Measurements from ENCODE around the gene BBC3.

BBC3 gene

DNA sequence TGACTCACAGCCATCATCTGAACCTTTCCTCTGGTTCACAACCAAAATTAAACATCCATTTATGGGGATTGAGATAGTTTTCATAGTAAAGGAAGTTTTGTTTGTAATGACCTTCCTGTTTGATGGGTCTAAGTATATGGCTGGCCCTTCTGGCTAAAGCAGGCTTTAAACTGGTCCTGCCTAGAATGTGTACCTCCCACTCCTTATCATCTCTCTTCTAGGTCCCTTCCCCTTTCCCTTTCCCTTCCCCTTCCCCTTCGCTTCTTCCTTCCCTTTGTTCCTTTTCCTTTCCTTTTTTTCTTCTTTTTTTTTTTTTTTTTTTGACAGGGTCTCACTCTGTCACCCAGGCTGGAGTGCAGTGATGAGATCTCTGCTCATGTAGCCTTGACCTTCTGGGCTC, 35.6 kb downstream of the BBC3 start:
- peaks cover 32% of the 10 kb centered on the region for H3K4me1 Mint-ChIP-seq
- no peak overlapping the region for H3K4me3 Mint-ChIP-seq
- H3K9me3 Mint-ChIP-seq: no peaks in the 10 kb centered on the region
- H3K27ac Mint-ChIP-seq: peak overlapping the region; percentile 65
- H3K36me3 Mint-ChIP-seq: peaks cover 5% of the 10 kb centered on the region
- no peaks in the 10 kb centered on the region for H3K27me3 Mint-ChIP-seq

GRCh38 chr19:47190167-47190727, 40.8 kb downstream of the BBC3 start:
- peaks cover 70% of the 10 kb centered on the region for H3K4me1 Mint-ChIP-seq
- no peaks in the 10 kb centered on the region for H3K9me3 Mint-ChIP-seq
- H3K27ac Mint-ChIP-seq: peak overlapping the region; percentile 96
- H3K27me3 Mint-ChIP-seq: no peaks in the 10 kb centered on the region
- peak overlapping the region; percentile 75 for H3K4me3 Mint-ChIP-seq
- peaks cover 12% of the 10 kb centered on the region for H3K36me3 Mint-ChIP-seq

- H3K9me3 Mint-ChIP-seq: no peaks in the 10 kb centered on the region
- peaks cover 12% of the 10 kb centered on the region for H3K36me3 Mint-ChIP-seq
- peak overlapping the region; percentile 27 for H3K4me3 Mint-ChIP-seq
- no peaks in the 10 kb centered on the region for H3K27me3 Mint-ChIP-seq
- H3K27ac Mint-ChIP-seq: peak overlapping the region; percentile 96
- H3K4me1 Mint-ChIP-seq: peaks cover 75% of the 10 kb centered on the region
Observed at GRCh38 chr19:47188507-47189033, 42.4 kb downstream of the BBC3 start.

DNA sequence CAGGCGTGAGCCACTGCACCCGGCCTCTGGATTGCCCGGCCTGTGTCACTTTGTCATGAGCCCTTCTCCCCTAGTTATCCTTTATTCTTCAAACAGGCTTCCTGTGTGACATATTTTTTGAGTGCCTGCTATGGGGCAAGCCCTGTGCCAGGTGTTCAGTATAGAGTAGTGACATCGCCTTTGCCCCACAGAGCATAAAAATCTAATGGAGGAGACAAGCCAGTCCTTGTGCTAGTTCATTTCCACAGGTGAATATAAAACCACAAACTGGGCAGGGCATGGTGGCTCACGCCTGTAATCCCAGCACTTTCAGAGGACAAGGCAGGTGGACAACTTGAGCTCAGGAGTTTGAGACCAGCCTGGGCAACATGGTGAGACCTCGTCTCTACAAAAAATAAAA, 43.2 kb downstream of the BBC3 start:
- peaks cover 12% of the 10 kb centered on the region for H3K36me3 Mint-ChIP-seq
- peaks cover 79% of the 10 kb centered on the region for H3K4me1 Mint-ChIP-seq
- H3K27ac Mint-ChIP-seq: peak overlapping the region; percentile 96

GRCh38 chr19:47187335-47187655, 43.7 kb downstream of the BBC3 start:
- peaks cover 13% of the 10 kb centered on the region for H3K36me3 Mint-ChIP-seq
- H3K27me3 Mint-ChIP-seq: no peaks in the 10 kb centered on the region
- peak overlapping the region; percentile 96 for H3K27ac Mint-ChIP-seq
- no peaks in the 10 kb centered on the region for H3K9me3 Mint-ChIP-seq
- peaks cover 83% of the 10 kb centered on the region for H3K4me1 Mint-ChIP-seq
- peak overlapping the region; percentile 62 for H3K4me3 Mint-ChIP-seq

More for the DNA sequence above, 43.2 kb downstream of the BBC3 start:
- H3K4me3 Mint-ChIP-seq: peak overlapping the region; percentile 27
- no peaks in the 10 kb centered on the region for H3K9me3 Mint-ChIP-seq
- no peaks in the 10 kb centered on the region for H3K27me3 Mint-ChIP-seq

- H3K36me3 Mint-ChIP-seq: peaks cover 17% of the 10 kb centered on the region
- no peaks in the 10 kb centered on the region for H3K9me3 Mint-ChIP-seq
- H3K4me1 Mint-ChIP-seq: peaks cover 88% of the 10 kb centered on the region
- H3K4me3 Mint-ChIP-seq: peak overlapping the region; percentile 62
- H3K27ac Mint-ChIP-seq: peak overlapping the region; percentile 96
- H3K27me3 Mint-ChIP-seq: no peaks in the 10 kb centered on the region
Observed at GRCh38 chr19:47186446-47187334, 44.3 kb downstream of the BBC3 start.

DNA sequence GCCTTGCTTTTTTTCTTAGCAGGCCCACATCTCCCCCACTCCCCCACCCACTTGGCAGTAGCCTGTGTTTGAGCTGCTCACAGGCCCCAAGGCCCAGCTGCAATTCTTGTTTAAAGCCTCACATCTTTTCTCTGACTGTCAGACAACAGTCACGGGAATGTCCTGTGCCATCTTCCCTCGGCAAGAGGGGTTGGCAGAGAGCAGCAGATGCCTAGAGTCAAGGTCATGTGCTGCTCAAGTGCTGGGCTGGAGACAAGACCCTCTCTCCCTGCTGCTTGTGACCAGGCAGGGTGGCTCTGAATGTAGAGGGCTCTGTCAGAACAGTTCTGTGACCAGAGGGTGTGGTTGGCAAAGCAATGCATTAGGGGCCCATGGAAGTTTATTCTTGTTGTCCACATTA, 47.4 kb downstream of the BBC3 start:
- H3K4me3 Mint-ChIP-seq: peak overlapping the region; percentile 23
- H3K4me1 Mint-ChIP-seq: peaks cover 77% of the 10 kb centered on the region
- H3K9me3 Mint-ChIP-seq: no peaks in the 10 kb centered on the region
- H3K36me3 Mint-ChIP-seq: peaks cover 22% of the 10 kb centered on the region
- H3K27ac Mint-ChIP-seq: peak overlapping the region; percentile 82
- no peaks in the 10 kb centered on the region for H3K27me3 Mint-ChIP-seq

DNA sequence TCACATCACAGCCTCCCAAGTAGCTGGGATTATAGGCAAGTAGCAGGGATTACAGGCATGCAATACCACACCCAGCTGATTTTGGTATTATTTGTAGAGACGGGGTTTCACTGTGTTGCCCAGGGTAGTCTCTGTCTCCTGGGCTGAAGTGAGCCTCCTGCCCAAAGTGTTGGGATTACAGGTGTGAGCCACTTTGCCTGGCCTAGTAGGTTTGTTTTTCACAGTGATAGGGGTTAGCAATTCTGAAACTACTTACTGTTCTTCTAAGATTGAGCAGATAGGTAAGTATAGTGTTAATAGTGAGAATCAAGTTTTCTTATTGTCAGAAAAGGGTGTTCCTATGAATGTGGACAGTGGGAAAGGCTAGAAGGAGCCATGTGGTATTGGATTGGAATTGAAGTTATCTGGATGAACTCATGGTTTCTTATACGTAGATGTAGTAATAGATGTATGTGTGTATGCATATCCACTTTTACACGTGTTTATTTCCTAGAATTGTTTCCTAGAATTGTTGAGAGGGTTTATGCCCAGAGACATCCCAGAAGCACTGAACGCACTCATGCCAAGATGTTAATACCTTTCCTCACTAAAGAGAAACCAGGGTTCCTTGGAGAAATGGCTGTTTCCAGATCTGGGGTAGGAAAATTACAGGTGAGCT, 51.2 kb downstream of the BBC3 start:
- Mint-ChIP-seq H3K27me3 (no peaks in the 10 kb centered on the region), H3K9me3 (no peaks in the 10 kb centered on the region), H3K4me1 (peaks cover 87% of the 10 kb centered on the region), H3K4me3 (peak overlapping the region; percentile 31), H3K36me3 (peaks cover 30% of the 10 kb centered on the region), H3K27ac (peak overlapping the region; percentile 77)

GRCh38 chr19:47176627-47177090, 54.3 kb downstream of the BBC3 start:
- no peaks in the 10 kb centered on the region for H3K27me3 Mint-ChIP-seq
- peak overlapping the region; percentile 84 for H3K4me3 Mint-ChIP-seq
- H3K27ac Mint-ChIP-seq: peak overlapping the region; percentile 98
- peaks cover 77% of the 10 kb centered on the region for H3K4me1 Mint-ChIP-seq
- H3K36me3 Mint-ChIP-seq: peaks cover 35% of the 10 kb centered on the region
- H3K9me3 Mint-ChIP-seq: no peaks in the 10 kb centered on the region

DNA sequence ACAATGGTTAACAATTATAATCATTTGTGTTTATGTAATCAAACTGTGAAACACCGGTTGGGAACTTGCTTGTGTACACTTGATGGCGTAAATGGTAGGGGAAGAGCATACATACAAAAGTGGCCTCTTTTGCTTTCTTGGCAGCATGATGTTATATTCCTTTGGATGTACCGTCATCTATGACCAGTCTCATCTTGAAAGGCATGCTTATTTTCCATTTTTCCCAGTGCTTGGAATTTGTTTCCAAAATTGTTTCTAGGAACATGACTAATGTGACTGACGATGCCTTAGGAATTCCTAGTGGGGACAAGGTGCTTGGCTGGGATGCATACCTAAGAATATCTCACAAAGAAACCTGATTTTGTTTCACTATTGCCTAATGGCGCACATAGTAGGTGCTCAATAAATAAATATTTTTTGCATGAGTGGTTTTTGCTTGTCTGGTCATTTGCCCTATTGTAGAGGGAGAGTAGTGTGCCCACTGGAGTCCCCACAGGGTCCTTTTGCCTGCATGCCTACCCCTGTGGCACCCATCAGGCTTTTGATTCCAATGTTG, 54.9 kb downstream of the BBC3 start:
- H3K9me3 Mint-ChIP-seq: no peaks in the 10 kb centered on the region
- H3K4me1 Mint-ChIP-seq: peaks cover 77% of the 10 kb centered on the region
- peak overlapping the region; percentile 98 for H3K27ac Mint-ChIP-seq
- H3K27me3 Mint-ChIP-seq: no peaks in the 10 kb centered on the region
- H3K4me3 Mint-ChIP-seq: peak overlapping the region; percentile 84
- H3K36me3 Mint-ChIP-seq: peaks cover 35% of the 10 kb centered on the region

- Mint-ChIP-seq H3K4me3 (no peak overlapping the region), H3K27ac (peak overlapping the region; percentile 51), H3K9me3 (no peaks in the 10 kb centered on the region), H3K4me1 (peaks cover 70% of the 10 kb centered on the region), H3K36me3 (peaks cover 35% of the 10 kb centered on the region), H3K27me3 (no peaks in the 10 kb centered on the region)
Observed at GRCh38 chr19:47172666-47173455, 58.1 kb downstream of the BBC3 start.
